WTC11 (cell line): ENCODE measurements around the gene CAMSAP3.

Source experiments
- TF ChIP-seq, protein P1 (sequence below): sonication (generic); formaldehyde crosslinking; IDR thresholded peaks from 2 replicates; pipeline ENCODE4 v1.8.1; 2022; ENCODE audit warnings: low read depth, mild to moderate bottlenecking, moderate library complexity, missing genetic modification reagents, borderline replicate concordance
- TF ChIP-seq, protein P2 (sequence below): sonication (generic); formaldehyde crosslinking; IDR thresholded peaks from 2 replicates; pipeline ENCODE4 v1.8.1; 2023; ENCODE audit warnings: mild to moderate bottlenecking, missing genetic modification reagents, moderate library complexity
- TF ChIP-seq, protein P3 (sequence below): fragments of 250-450 bp; sonication (Bioruptor Pico); IDR thresholded peaks from 2 replicates; pipeline ENCODE4 v2.1.2; 2022; ENCODE audit warnings: mild to moderate bottlenecking, moderate library complexity
- TF ChIP-seq, protein P4 (sequence below): fragments of 200-600 bp; IDR thresholded peaks from 2 replicates; pipeline ENCODE4 v1.8.0; 2022; ENCODE audit warnings: antibody characterized with exemption

DNA sequence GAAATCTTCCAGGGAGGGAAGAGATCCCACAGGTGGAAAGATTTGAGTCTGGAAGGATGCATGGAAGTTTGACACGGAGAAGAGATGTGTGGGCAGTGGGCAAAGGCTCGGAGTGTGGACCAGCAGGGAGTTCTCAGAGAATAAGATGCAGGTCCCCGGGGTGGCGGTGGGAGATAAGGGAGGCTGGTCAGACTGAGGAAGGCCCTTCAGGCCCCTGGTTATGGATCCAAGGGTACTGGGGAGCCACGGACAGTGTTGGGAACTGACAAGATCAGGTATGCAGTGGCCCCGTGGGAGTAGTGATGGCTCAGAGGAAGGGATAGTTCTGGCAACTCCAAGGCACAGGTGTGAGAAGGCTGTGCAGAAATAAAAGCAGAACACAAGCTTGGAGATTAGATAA lies 2.5 kb downstream of the CAMSAP3 start:
- TF ChIP-seq, protein P1, sequence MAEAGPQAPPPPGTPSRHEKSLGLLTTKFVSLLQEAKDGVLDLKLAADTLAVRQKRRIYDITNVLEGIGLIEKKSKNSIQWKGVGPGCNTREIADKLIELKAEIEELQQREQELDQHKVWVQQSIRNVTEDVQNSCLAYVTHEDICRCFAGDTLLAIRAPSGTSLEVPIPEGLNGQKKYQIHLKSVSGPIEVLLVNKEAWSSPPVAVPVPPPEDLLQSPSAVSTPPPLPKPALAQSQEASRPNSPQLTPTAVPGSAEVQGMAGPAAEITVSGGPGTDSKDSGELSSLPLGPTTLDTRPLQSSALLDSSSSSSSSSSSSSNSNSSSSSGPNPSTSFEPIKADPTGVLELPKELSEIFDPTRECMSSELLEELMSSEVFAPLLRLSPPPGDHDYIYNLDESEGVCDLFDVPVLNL (CRISPR knock-in tag): no peak
- TF ChIP-seq, protein P2, sequence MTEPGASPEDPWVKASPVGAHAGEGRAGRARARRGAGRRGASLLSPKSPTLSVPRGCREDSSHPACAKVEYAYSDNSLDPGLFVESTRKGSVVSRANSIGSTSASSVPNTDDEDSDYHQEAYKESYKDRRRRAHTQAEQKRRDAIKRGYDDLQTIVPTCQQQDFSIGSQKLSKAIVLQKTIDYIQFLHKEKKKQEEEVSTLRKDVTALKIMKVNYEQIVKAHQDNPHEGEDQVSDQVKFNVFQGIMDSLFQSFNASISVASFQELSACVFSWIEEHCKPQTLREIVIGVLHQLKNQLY (CRISPR knock-in tag): no peak
- TF ChIP-seq, protein P3, sequence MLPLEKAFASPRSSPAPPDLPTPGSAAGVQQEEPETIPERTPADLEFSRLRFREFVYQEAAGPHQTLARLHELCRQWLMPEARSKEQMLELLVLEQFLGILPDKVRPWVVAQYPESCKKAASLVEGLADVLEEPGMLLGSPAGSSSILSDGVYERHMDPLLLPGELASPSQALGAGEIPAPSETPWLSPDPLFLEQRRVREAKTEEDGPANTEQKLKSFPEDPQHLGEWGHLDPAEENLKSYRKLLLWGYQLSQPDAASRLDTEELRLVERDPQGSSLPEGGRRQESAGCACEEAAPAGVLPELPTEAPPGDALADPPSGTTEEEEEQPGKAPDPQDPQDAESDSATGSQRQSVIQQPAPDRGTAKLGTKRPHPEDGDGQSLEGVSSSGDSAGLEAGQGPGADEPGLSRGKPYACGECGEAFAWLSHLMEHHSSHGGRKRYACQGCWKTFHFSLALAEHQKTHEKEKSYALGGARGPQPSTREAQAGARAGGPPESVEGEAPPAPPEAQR: no peak
- TF ChIP-seq, protein P4, sequence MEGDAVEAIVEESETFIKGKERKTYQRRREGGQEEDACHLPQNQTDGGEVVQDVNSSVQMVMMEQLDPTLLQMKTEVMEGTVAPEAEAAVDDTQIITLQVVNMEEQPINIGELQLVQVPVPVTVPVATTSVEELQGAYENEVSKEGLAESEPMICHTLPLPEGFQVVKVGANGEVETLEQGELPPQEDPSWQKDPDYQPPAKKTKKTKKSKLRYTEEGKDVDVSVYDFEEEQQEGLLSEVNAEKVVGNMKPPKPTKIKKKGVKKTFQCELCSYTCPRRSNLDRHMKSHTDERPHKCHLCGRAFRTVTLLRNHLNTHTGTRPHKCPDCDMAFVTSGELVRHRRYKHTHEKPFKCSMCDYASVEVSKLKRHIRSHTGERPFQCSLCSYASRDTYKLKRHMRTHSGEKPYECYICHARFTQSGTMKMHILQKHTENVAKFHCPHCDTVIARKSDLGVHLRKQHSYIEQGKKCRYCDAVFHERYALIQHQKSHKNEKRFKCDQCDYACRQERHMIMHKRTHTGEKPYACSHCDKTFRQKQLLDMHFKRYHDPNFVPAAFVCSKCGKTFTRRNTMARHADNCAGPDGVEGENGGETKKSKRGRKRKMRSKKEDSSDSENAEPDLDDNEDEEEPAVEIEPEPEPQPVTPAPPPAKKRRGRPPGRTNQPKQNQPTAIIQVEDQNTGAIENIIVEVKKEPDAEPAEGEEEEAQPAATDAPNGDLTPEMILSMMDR: no peak
